Measurements from ENCODE around the gene HBG2.
A peak's percentile ranks its signal among the peaks of the same experiment; 100 is the strongest.

The HBG2 gene

DNA sequence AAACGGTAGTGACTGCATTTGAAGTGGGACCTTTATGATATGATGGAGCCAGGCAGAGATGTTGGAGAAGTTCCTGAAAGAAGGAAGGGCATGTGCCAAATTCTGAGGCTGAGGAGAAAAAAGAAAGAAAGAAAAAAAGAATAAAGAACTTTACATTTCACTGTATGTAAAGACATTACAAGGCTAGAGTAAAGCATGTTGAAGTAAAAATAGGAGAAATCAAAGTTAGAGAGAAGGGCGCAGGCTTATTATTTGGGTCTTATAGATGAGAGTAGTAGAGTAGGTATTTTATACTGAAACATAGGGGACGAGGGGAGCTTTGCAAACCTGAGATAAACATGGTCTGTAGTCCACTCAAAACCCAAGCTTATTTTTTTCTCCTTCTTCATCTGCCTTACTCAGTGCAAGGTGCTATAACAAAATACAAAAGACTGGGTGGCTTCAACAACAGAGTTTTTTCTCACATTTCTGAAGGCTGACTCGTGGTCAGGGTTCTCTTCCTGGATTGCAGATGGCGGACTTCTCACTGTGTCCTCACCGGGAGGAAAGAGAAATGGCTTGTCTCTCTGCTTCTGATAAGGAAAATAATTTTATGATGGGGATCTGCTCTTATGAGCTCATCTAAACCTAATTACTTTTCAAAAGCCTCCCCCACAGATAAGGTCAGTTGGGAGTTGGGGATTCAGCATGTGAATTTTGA, 7.7 kb downstream of the HBG2 start:
- Histone ChIP-seq H3K4me1 (ENCODE audit: insufficient read depth, low read length, poor library complexity, severe bottlenecking) (peaks cover 5% of the 10 kb centered on the region), H3K9ac (ENCODE audit: low read depth, low read length, poor library complexity, severe bottlenecking) (no peak overlapping the region), H2AFZ (ENCODE audit: low read length) (no peak overlapping the region), H3K9me3 (ENCODE audit: insufficient read depth, low read depth, low read length) (no peaks in the 10 kb centered on the region), H3K27me3 (ENCODE audit: insufficient read depth, low read length, poor library complexity, severe bottlenecking) (no peaks in the 10 kb centered on the region), H3F3A (ENCODE audit: low read depth) (no peaks in the 10 kb centered on the region), H3K36me3 (ENCODE audit: insufficient read depth, low read length) (no peaks in the 10 kb centered on the region), H3K9me2 (replicated peaks; ENCODE audit: low read depth, low read length) (no peaks in the 10 kb centered on the region), H3K4me3 (ENCODE audit: low read length, poor library complexity, severe bottlenecking) (no peak overlapping the region), H3K4me2 (ENCODE audit: low read depth, low read length, poor library complexity, severe bottlenecking) (no peak overlapping the region), H4K20me1 (ENCODE audit: insufficient read depth, low read length, poor library complexity, severe bottlenecking) (no peaks in the 10 kb centered on the region), H3K79me2 (ENCODE audit: insufficient read depth, low read length) (no peaks in the 10 kb centered on the region)
- TF ChIP-seq, protein P1, sequence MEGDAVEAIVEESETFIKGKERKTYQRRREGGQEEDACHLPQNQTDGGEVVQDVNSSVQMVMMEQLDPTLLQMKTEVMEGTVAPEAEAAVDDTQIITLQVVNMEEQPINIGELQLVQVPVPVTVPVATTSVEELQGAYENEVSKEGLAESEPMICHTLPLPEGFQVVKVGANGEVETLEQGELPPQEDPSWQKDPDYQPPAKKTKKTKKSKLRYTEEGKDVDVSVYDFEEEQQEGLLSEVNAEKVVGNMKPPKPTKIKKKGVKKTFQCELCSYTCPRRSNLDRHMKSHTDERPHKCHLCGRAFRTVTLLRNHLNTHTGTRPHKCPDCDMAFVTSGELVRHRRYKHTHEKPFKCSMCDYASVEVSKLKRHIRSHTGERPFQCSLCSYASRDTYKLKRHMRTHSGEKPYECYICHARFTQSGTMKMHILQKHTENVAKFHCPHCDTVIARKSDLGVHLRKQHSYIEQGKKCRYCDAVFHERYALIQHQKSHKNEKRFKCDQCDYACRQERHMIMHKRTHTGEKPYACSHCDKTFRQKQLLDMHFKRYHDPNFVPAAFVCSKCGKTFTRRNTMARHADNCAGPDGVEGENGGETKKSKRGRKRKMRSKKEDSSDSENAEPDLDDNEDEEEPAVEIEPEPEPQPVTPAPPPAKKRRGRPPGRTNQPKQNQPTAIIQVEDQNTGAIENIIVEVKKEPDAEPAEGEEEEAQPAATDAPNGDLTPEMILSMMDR (conservative IDR thresholded peaks at IDR 0.05; ENCODE audit: low read length), result no peak
- TF ChIP-seq EZH2phosphoT487 (IDR thresholded peaks at IDR 0.05; ENCODE audit: borderline replicate concordance), result no peak

DNA sequence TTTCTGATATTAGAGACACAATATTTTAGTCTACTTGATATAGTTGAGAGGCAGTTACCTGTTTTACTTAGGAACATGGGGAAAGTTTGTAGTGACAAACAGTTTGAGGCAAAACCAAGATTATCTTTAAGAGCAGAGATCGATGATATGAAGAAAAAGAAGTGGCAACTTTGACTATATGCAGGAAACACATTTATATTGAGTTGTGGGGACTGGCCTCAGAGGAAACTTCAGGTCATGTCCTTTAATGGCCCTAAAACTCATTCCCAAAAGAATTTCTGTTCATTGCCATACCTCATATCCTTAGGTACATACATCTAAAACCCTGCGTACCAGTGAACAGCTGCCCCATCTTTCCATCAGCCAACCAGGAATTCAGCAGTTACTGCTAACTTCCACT, 9.4 kb downstream of the HBG2 start:
- Histone ChIP-seq H3K27me3 (ENCODE audit: insufficient read depth, low read length, poor library complexity, severe bottlenecking) (no peaks in the 10 kb centered on the region), H3K9ac (ENCODE audit: low read depth, low read length, poor library complexity, severe bottlenecking) (no peak overlapping the region), H3K4me3 (ENCODE audit: low read length, poor library complexity, severe bottlenecking) (no peak overlapping the region), H2AFZ (ENCODE audit: low read length) (no peak overlapping the region), H3K4me1 (ENCODE audit: insufficient read depth, low read length, poor library complexity, severe bottlenecking) (peaks cover 5% of the 10 kb centered on the region), H3K9me2 (replicated peaks; ENCODE audit: low read depth, low read length) (no peaks in the 10 kb centered on the region), H3K36me3 (ENCODE audit: insufficient read depth, low read length) (no peaks in the 10 kb centered on the region), H3K9me3 (ENCODE audit: insufficient read depth, low read depth, low read length) (no peaks in the 10 kb centered on the region), H3K79me2 (ENCODE audit: insufficient read depth, low read length) (no peaks in the 10 kb centered on the region), H3F3A (ENCODE audit: low read depth) (no peaks in the 10 kb centered on the region), H4K20me1 (ENCODE audit: insufficient read depth, low read length, poor library complexity, severe bottlenecking) (no peaks in the 10 kb centered on the region), H3K4me2 (ENCODE audit: low read depth, low read length, poor library complexity, severe bottlenecking) (no peak overlapping the region)
- no peak for TF ChIP-seq EZH2phosphoT487 (IDR thresholded peaks at IDR 0.05; ENCODE audit: borderline replicate concordance)
- TF ChIP-seq, protein P1 (conservative IDR thresholded peaks at IDR 0.05; ENCODE audit: low read length), result no peak

DNA sequence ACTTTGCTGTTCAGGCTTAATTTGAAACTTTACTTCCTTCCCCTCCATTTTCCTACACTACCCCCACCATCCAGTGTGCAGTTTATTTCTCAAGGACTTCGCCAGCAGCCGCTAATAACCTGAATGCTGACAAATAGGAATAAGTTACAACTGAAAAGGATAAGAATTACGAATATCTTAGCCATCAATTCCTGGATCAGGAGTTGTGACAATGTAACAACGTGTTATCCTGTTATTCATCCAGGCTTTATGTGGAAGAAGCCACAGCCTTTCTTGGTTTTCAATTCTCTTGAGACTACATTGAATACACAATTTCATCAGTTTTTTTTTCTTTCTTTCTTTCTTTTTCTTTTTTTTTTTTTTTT, 10.8 kb downstream of the HBG2 start:
- H4K20me1 ChIP-seq (ENCODE audit: insufficient read depth, low read length, poor library complexity, severe bottlenecking), result no peaks in the 10 kb centered on the region
- H3K4me2 ChIP-seq (ENCODE audit: low read depth, low read length, poor library complexity, severe bottlenecking), result no peak overlapping the region
- H3K4me3 ChIP-seq (ENCODE audit: low read length, poor library complexity, severe bottlenecking), result no peak overlapping the region
- no peaks in the 10 kb centered on the region for H3K9me2 ChIP-seq (replicated peaks; ENCODE audit: low read depth, low read length)
- H3K9ac ChIP-seq (ENCODE audit: low read depth, low read length, poor library complexity, severe bottlenecking), result no peak overlapping the region
- H3K79me2 ChIP-seq (ENCODE audit: insufficient read depth, low read length), result no peaks in the 10 kb centered on the region
- peaks cover 5% of the 10 kb centered on the region for H3K4me1 ChIP-seq (ENCODE audit: insufficient read depth, low read length, poor library complexity, severe bottlenecking)
- no peaks in the 10 kb centered on the region for H3K9me3 ChIP-seq (ENCODE audit: insufficient read depth, low read depth, low read length)
- 0 out of 2 replicates have a peak overlapping the region, but pooled peaks have one; percentile 11 for H2AFZ ChIP-seq (ENCODE audit: low read length)
- no peaks in the 10 kb centered on the region for H3K27me3 ChIP-seq (ENCODE audit: insufficient read depth, low read length, poor library complexity, severe bottlenecking)
- no peak for TF ChIP-seq EZH2phosphoT487 (IDR thresholded peaks at IDR 0.05; ENCODE audit: borderline replicate concordance)
- TF ChIP-seq, protein P1 (conservative IDR thresholded peaks at IDR 0.05; ENCODE audit: low read length), result no peak
- no peaks in the 10 kb centered on the region for H3F3A ChIP-seq (ENCODE audit: low read depth)
- no peaks in the 10 kb centered on the region for H3K36me3 ChIP-seq (ENCODE audit: insufficient read depth, low read length)

Data from Loucy (cell line).